ENCODE data around the gene SDK2.

- TF ChIP-seq YY1 (IDR thresholded peaks at IDR 0.05; ENCODE audit: low read depth, low read length): no peak
- TF ChIP-seq CHD2 (IDR thresholded peaks at IDR 0.05; ENCODE audit: low read length): no peak
- TF ChIP-seq POLR2A (IDR thresholded peaks at IDR 0.05; ENCODE audit: control extremely low read depth in 1 of 2, low read depth in 2 of 2, low read length in 2 of 2): no peak
- TF ChIP-seq POLR2AphosphoS5 (IDR thresholded peaks at IDR 0.05; ENCODE audit: low read depth, low read length): no peak
- TF ChIP-seq SIN3A (conservative IDR thresholded peaks at IDR 0.05 in 1 of 2, IDR thresholded peaks at IDR 0.05 in 1 of 2; ENCODE audit: low read depth in 1 of 2, low read length in 2 of 2): no peak
- no peak for TF ChIP-seq SP4 (IDR thresholded peaks at IDR 0.05; ENCODE audit: low read length)
- TF ChIP-seq CTCF (IDR thresholded peaks at IDR 0.05; ENCODE audit: control extremely low read depth in 1 of 3, insufficient read depth in 1 of 3, low read depth in 1 of 3, low read length in 3 of 3): no peak
- TF ChIP-seq JUND (IDR thresholded peaks at IDR 0.05; ENCODE audit: low read length): no peak
These were observed 22.6 kb downstream of the SDK2 start for GRCh38 chr17:73621685-73622084.
